IPS-NIHi11 (cell line): Measurements from ENCODE around the gene ODAM.
"Not testable (repeated sequence)": the region's sequence is repeated elsewhere in the genome, so short reads cannot be mapped to it uniquely, and the experiment has no call there.

ENCODE experiments used
- DNase-seq: peaks from one replicate; pipeline ENCODE4 v3.0.0; 2012; ENCODE audit warnings: mixed read lengths, low spot score

ODAM gene

GRCh38 chr4:70221818-70222217 is 26.3 kb downstream of the ODAM start:
- DNase-seq, result not testable (repeated sequence)

GRCh38 chr4:70225824-70226223 is 30.3 kb downstream of the ODAM start, which contains the start of gene FDCSP:
Gene FDCSP, plus strand, starts transcription at chr4:70226124. Its CDS starts 5,071 bp downstream, at chr4:70231195.
- DNase-seq, result no peak

GRCh38 chr4:70236125-70236524 is 40.6 kb downstream of the ODAM start:
- no peak for DNase-seq

- no peak for DNase-seq
Measured at GRCh38 chr4:70239131-70239883, 43.8 kb downstream of the ODAM start.

GRCh38 chr4:70239884-70240591 is 44.5 kb downstream of the ODAM start:
- no peak for DNase-seq

GRCh38 chr4:70242297-70242696 is 46.8 kb downstream of the ODAM start, which contains the start of gene CSN3:
Gene CSN3, plus strand, starts transcription at chr4:70242597. Its CDS starts 2,223 bp downstream, at chr4:70244820.
- DNase-seq, result not testable (repeated sequence)

- DNase-seq, result no peak
Measured at GRCh38 chr4:70243091-70243490, 47.6 kb downstream of the ODAM start.

- DNase-seq, result no peak
Measured at GRCh38 chr4:70251250-70251944, 55.9 kb downstream of the ODAM start.

GRCh38 chr4:70251945-70252277 is 56.4 kb downstream of the ODAM start:
- DNase-seq, result no peak
